Activated T-helper 1 cell treated with anti-CD3 and anti-CD28 coated beads, Interleukin-12 subunit alpha, Interleukin-12 subunit beta, Interleukin-2, Interleukin-4 antibody, amounts not matched to agents 30 ng/mL and 10 ng/mL and 1 ng/mL, durations not matched to agents 14 hours and 24 hours and 36 hours (primary cell): ENCODE results near the gene ZNF536. TPM values are rescaled to one million over a fixed set of nuclear protein-coding genes. Genes with fewer than 3 reads are reported as not detected.

Experiments used
- DNase-seq: peaks from one replicate; pipeline ENCODE4 v3.0.0; 2021; ENCODE audit warnings: low spot score
- H3K27ac Mint-ChIP-seq: one replicate; pipeline ENCODE4 v1.8.0; 2021; ENCODE audit warnings: mild to moderate bottlenecking, mixed read lengths
- H3K27me3 Mint-ChIP-seq: one replicate; pipeline ENCODE4 v1.8.0; 2022; ENCODE audit warnings: mild to moderate bottlenecking, moderate library complexity, mixed read lengths; ENCODE audit not compliant: insufficient read depth
- H3K36me3 Mint-ChIP-seq: one replicate; pipeline ENCODE4 v1.8.0; 2021; ENCODE audit warnings: low read depth, mixed read lengths
- H3K4me1 Mint-ChIP-seq: one replicate; pipeline ENCODE4 v1.8.0; 2021; ENCODE audit warnings: low read depth, mixed read lengths
- H3K4me3 Mint-ChIP-seq: one replicate; pipeline ENCODE4 v1.8.0; 2021; ENCODE audit warnings: mild to moderate bottlenecking, moderate library complexity, mixed read lengths
- H3K9me3 Mint-ChIP-seq: one replicate; pipeline ENCODE4 v1.8.0; 2021; ENCODE audit warnings: mixed read lengths
- intact Hi-C: fragments of 100-400 bp; cut with micrococcal nuclease; formaldehyde crosslinking; loops from one replicate; pipeline ENCODE4 v1.15.1; 2024
- total RNA-seq: library from RNA; stranded (reverse); gene quantifications from 2 replicates; pipeline ENCODE4 v1.2.3, GENCODE V29; 2022

The ZNF536 gene
- total RNA-seq, 1 donor from 2014 or later, result not detected

DNA sequence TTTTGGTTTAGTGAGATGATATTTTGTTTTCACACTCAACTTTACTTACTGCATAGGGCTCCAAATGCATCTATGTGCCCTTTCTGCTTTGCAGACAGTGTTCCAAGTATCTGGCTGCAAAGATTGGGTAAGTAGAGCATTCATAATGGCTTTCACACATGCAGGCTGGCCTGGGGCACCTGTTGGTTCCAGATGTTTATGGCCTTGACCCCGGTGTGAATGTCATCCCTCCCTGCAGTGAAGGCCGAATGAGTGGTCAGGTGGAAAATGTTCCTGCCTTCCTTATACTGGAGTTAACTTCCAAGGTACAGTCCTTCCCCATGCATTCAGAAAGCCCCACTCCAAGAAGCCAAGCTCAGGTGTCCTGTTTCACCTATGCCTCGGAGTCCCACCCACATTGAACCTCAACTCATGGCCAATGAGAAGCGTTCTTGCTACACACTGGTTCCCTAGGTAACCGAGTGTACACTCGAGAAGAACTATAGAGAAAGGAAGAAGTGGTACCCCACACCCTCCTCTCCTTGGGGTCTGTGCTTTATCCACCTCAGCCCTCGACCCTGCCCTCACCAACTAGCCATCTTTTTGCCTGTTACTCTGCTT, 23.0 kb upstream of the ZNF536 start:
- H3K9me3 Mint-ChIP-seq, result no peaks in the 10 kb centered on the region
- intact Hi-C loops, result no loop called here

DNA sequence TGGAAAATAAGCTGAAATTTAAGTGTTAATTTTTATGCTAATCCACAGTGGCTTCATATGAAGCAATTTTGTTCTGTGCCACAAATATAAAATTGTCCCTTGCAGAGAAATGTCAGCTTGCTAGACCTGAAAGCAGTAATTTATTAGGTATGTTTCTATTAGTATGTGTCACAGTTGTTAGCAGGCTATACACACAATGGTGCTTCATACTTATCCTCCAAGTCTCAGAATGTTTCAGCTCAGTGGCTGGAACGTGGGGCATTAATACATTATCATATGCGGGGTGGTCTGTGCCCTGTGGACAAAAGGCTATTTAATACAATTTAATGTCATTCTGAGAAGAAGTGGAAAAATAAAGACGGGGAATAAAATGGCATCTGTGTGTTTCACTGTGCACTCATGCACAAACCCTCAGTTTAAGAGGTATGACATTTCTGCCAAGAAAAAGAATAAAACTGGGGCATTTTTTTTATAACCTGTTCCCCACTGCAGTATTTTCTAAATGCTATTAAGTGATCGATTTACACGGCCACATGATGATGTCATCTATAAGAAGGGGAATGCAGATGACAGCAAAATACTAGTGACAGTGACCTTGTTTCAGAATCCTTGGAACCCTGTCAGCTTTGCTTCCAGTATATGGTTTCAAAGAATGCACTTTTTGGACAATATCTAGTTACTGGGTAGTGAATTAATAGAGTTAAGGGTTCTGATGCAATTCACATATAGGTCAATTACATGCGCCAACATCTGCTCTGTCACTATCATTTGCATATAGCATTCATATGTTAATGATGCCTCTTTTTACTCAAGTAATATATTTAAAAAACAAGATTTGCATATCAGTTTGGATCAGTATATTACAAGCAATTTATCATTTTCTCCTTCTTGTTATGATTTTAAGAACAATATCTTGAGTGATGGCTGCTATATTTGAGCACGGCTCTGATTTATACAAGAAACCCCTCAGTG, 21.2 kb upstream of the ZNF536 start:
- Mint-ChIP-seq H3K27me3 (no peaks in the 10 kb centered on the region), H3K9me3 (no peaks in the 10 kb centered on the region), H3K4me1 (no peaks in the 10 kb centered on the region), H3K36me3 (no peaks in the 10 kb centered on the region), H3K27ac (no peak overlapping the region), H3K4me3 (no peak overlapping the region)
- intact Hi-C loops, result no loop called here
- DNase-seq, result no peak

More for the DNA sequence above, 23.0 kb upstream of the ZNF536 start:
- H3K4me1 Mint-ChIP-seq, result no peaks in the 10 kb centered on the region
- H3K27ac Mint-ChIP-seq, result no peak overlapping the region
- no peak overlapping the region for H3K4me3 Mint-ChIP-seq
- no peak for DNase-seq
- H3K36me3 Mint-ChIP-seq, result no peaks in the 10 kb centered on the region
- no peaks in the 10 kb centered on the region for H3K27me3 Mint-ChIP-seq

DNA sequence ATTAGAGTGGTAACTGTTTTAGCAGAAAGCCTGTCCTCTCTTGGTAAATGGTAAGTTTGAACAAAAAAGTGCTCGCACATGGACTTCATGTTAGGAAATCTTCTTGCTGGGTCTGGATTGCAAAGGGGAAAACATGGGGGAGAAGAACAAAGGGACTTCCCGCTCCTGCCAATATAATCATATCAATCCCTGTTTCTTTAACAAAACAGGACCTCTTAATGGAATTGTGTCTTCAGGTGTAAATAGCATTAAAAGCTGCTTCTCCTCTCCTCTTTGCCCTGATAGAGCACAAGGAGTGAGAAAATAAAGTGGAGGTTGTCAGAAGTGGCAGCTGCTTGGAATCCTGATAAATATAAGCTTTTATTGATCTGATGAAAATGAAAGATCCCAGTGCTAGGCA, 20.4 kb upstream of the ZNF536 start:
- H3K9me3 Mint-ChIP-seq, result no peaks in the 10 kb centered on the region
- intact Hi-C loops, result no loop called here
- no peak overlapping the region for H3K27ac Mint-ChIP-seq
- no peak for DNase-seq
- H3K27me3 Mint-ChIP-seq, result no peaks in the 10 kb centered on the region
- H3K4me3 Mint-ChIP-seq, result no peak overlapping the region
- no peaks in the 10 kb centered on the region for H3K36me3 Mint-ChIP-seq
- H3K4me1 Mint-ChIP-seq, result no peaks in the 10 kb centered on the region

- H3K27ac Mint-ChIP-seq, result no peak overlapping the region
- H3K36me3 Mint-ChIP-seq, result no peaks in the 10 kb centered on the region
- no peaks in the 10 kb centered on the region for H3K9me3 Mint-ChIP-seq
- no peaks in the 10 kb centered on the region for H3K4me1 Mint-ChIP-seq
- DNase-seq, result no peak
- intact Hi-C loops, result no loop called here
- H3K4me3 Mint-ChIP-seq, result no peak overlapping the region
- H3K27me3 Mint-ChIP-seq, result no peaks in the 10 kb centered on the region
Observed at GRCh38 chr19:30353394-30353945, 18.7 kb upstream of the ZNF536 start.

DNA sequence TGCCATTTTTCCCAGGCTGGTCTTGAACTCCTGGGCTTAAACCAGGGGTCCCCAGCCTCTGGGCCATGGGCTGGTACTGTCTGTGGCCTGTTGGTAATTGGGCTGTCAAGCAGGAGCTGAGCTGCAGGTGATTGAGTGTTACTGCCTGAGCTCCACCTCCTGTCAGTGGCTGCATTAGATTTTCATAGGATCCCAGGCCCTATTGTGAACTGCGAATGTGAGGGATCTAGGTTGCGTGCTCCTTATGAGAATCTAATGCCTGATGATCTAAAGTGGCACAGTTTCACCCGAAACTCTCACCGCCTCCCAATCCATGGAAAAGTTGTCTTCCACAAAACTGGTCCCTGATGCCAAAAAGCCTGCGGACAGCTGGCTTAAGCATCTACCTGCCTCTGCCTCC, 16.6 kb upstream of the ZNF536 start:
- no peaks in the 10 kb centered on the region for H3K4me1 Mint-ChIP-seq
- no peaks in the 10 kb centered on the region for H3K9me3 Mint-ChIP-seq
- intact Hi-C loops, result no loop called here
- H3K36me3 Mint-ChIP-seq, result no peaks in the 10 kb centered on the region
- H3K4me3 Mint-ChIP-seq, result no peak overlapping the region
- peaks cover 8% of the 10 kb centered on the region for H3K27me3 Mint-ChIP-seq
- no peak for DNase-seq
- no peak overlapping the region for H3K27ac Mint-ChIP-seq

- H3K27ac Mint-ChIP-seq, result no peak overlapping the region
- H3K36me3 Mint-ChIP-seq, result no peaks in the 10 kb centered on the region
- H3K9me3 Mint-ChIP-seq, result no peaks in the 10 kb centered on the region
- DNase-seq, result no peak
- H3K4me1 Mint-ChIP-seq, result no peaks in the 10 kb centered on the region
- peaks cover 11% of the 10 kb centered on the region for H3K27me3 Mint-ChIP-seq
- intact Hi-C loops, result no loop called here
- H3K4me3 Mint-ChIP-seq, result no peak overlapping the region
Observed at GRCh38 chr19:30356951-30357579, 15.1 kb upstream of the ZNF536 start.

GRCh38 chr19:30357580-30357954, 14.6 kb upstream of the ZNF536 start:
- no peaks in the 10 kb centered on the region for H3K36me3 Mint-ChIP-seq
- peaks cover 11% of the 10 kb centered on the region for H3K27me3 Mint-ChIP-seq
- no peaks in the 10 kb centered on the region for H3K9me3 Mint-ChIP-seq
- intact Hi-C loops, result no loop called here
- H3K27ac Mint-ChIP-seq, result no peak overlapping the region
- DNase-seq, result no peak
- H3K4me3 Mint-ChIP-seq, result no peak overlapping the region
- H3K4me1 Mint-ChIP-seq, result no peaks in the 10 kb centered on the region

GRCh38 chr19:30358319-30358718, 13.9 kb upstream of the ZNF536 start:
- DNase-seq, result no peak
- H3K36me3 Mint-ChIP-seq, result no peaks in the 10 kb centered on the region
- no peaks in the 10 kb centered on the region for H3K4me1 Mint-ChIP-seq
- no peaks in the 10 kb centered on the region for H3K9me3 Mint-ChIP-seq
- intact Hi-C loops, result no loop called here
- no peak overlapping the region for H3K27ac Mint-ChIP-seq
- no peak overlapping the region for H3K4me3 Mint-ChIP-seq
- H3K27me3 Mint-ChIP-seq, result peaks cover 11% of the 10 kb centered on the region

- DNase-seq, result no peak
- H3K4me1 Mint-ChIP-seq, result no peaks in the 10 kb centered on the region
- H3K36me3 Mint-ChIP-seq, result no peaks in the 10 kb centered on the region
- H3K27ac Mint-ChIP-seq, result no peak overlapping the region
- peaks cover 11% of the 10 kb centered on the region for H3K27me3 Mint-ChIP-seq
- intact Hi-C loops, result no loop called here
- no peak overlapping the region for H3K4me3 Mint-ChIP-seq
- no peaks in the 10 kb centered on the region for H3K9me3 Mint-ChIP-seq
Observed at GRCh38 chr19:30358821-30359580, 13.2 kb upstream of the ZNF536 start.

- DNase-seq, result no peak
- H3K4me1 Mint-ChIP-seq, result no peaks in the 10 kb centered on the region
- H3K27me3 Mint-ChIP-seq, result peaks cover 11% of the 10 kb centered on the region
- H3K36me3 Mint-ChIP-seq, result no peaks in the 10 kb centered on the region
- no peaks in the 10 kb centered on the region for H3K9me3 Mint-ChIP-seq
- intact Hi-C loops, result no loop called here
- no peak overlapping the region for H3K4me3 Mint-ChIP-seq
- H3K27ac Mint-ChIP-seq, result no peak overlapping the region
Observed at GRCh38 chr19:30359936-30360335, 12.2 kb upstream of the ZNF536 start.

GRCh38 chr19:30360376-30361106, 11.6 kb upstream of the ZNF536 start:
- Mint-ChIP-seq H3K4me1 (no peaks in the 10 kb centered on the region), H3K27ac (no peak overlapping the region), H3K27me3 (peaks cover 11% of the 10 kb centered on the region), H3K36me3 (no peaks in the 10 kb centered on the region), H3K9me3 (no peaks in the 10 kb centered on the region), H3K4me3 (no peak overlapping the region)
- intact Hi-C loops, result no loop called here
- DNase-seq, result no peak

- H3K9me3 Mint-ChIP-seq, result no peaks in the 10 kb centered on the region
- H3K27me3 Mint-ChIP-seq, result peaks cover 11% of the 10 kb centered on the region
- intact Hi-C loops, result no loop called here
- no peaks in the 10 kb centered on the region for H3K4me1 Mint-ChIP-seq
- no peak for DNase-seq
- H3K27ac Mint-ChIP-seq, result no peak overlapping the region
- no peaks in the 10 kb centered on the region for H3K36me3 Mint-ChIP-seq
- H3K4me3 Mint-ChIP-seq, result no peak overlapping the region
Observed at GRCh38 chr19:30361107-30361447, 11.1 kb upstream of the ZNF536 start.
